HG03521 (cell line): ENCODE results near the gene ULK2.
"Not testable (repeated sequence)": the region's sequence is repeated elsewhere in the genome, so short reads cannot be mapped to it uniquely, and the experiment has no call there.

Experiments used
- ATAC-seq: cut with Tn5 transposase; IDR thresholded peaks from one replicate; pipeline ENCODE4 v1.9.1; 2021; ENCODE audit warnings: mild to moderate bottlenecking, moderate library complexity; ENCODE audit not compliant: unreplicated experiment

The ULK2 gene

GRCh38 chr17:19768046-19768782 lies 99.5 kb downstream of the ULK2 start:
- ATAC-seq, result no peak

- ATAC-seq, result no peak
Observed at GRCh38 chr17:19766421-19767270, 101.1 kb downstream of the ULK2 start.

- no peak for ATAC-seq
Observed at GRCh38 chr17:19766016-19766415, 101.7 kb downstream of the ULK2 start.

- ATAC-seq, result not testable (repeated sequence)
Observed at GRCh38 chr17:19763991-19764390, 103.7 kb downstream of the ULK2 start.

GRCh38 chr17:19763416-19763815 lies 104.3 kb downstream of the ULK2 start:
- ATAC-seq, result no peak

GRCh38 chr17:19762515-19762961 lies 105.2 kb downstream of the ULK2 start:
- no peak for ATAC-seq

- ATAC-seq, result no peak
Observed at GRCh38 chr17:19760746-19761145, 107.0 kb downstream of the ULK2 start.

- ATAC-seq, result no peak
Observed at GRCh38 chr17:19759568-19760549, 107.9 kb downstream of the ULK2 start.

GRCh38 chr17:19757536-19758180 lies 110.1 kb downstream of the ULK2 start:
- no peak for ATAC-seq

- ATAC-seq, result no peak
Observed at GRCh38 chr17:19756546-19756945, 111.2 kb downstream of the ULK2 start.

GRCh38 chr17:19755821-19756510 lies 111.8 kb downstream of the ULK2 start:
- no peak for ATAC-seq

GRCh38 chr17:19755392-19755791 lies 112.3 kb downstream of the ULK2 start:
- ATAC-seq, result no peak

GRCh38 chr17:19753661-19754463 lies 113.9 kb downstream of the ULK2 start:
- no peak for ATAC-seq

GRCh38 chr17:19753051-19753509 lies 114.7 kb downstream of the ULK2 start:
- no peak for ATAC-seq

- ATAC-seq, result no peak
Observed at GRCh38 chr17:19752216-19753050, 115.3 kb downstream of the ULK2 start.

GRCh38 chr17:19750835-19751234 lies 116.9 kb downstream of the ULK2 start:
- no peak for ATAC-seq

- ATAC-seq, result no peak
Observed at GRCh38 chr17:19750020-19750572, 117.6 kb downstream of the ULK2 start.

- no peak for ATAC-seq
Observed at GRCh38 chr17:19748807-19749193, 118.9 kb downstream of the ULK2 start.
